NCI-H2171 treated with DMSO at 0.1 percent for 48 hours (cell line): Measurements from ENCODE around the gene EGF.
"Not testable (repeated sequence)": the region's sequence is repeated elsewhere in the genome, so short reads cannot be mapped to it uniquely, and the experiment has no call there.

Experiments
- DNase-seq: peaks from one replicate; lab custom pipeline; 2025; lab: John Stamatoyannopoulos, UW

The EGF gene

GRCh38 chr4:110039164-110039563 lies 126.5 kb downstream of the EGF start:
- DNase-seq = not testable (repeated sequence)

- DNase-seq = no peak
Measured at GRCh38 chr4:110041735-110042134, 129.1 kb downstream of the EGF start.

GRCh38 chr4:110042545-110043517 lies 130.1 kb downstream of the EGF start:
- DNase-seq = no peak

GRCh38 chr4:110046588-110047049 lies 133.9 kb downstream of the EGF start:
- no peak for DNase-seq

- no peak for DNase-seq
Measured at GRCh38 chr4:110049951-110050925, 137.6 kb downstream of the EGF start.

GRCh38 chr4:110055158-110055768 lies 142.6 kb downstream of the EGF start:
- no peak for DNase-seq

- DNase-seq = no peak
Measured at GRCh38 chr4:110058677-110059076, 146.0 kb downstream of the EGF start.

GRCh38 chr4:110059556-110060191 lies 147.0 kb downstream of the EGF start:
- no peak for DNase-seq

GRCh38 chr4:110061076-110061475 lies 148.4 kb downstream of the EGF start:
- DNase-seq = no peak
